Endothelial cell (in vitro differentiated cells): ENCODE data around the gene ALG14. TPM values are rescaled to one million over a fixed set of nuclear protein-coding genes. Genes with fewer than 3 reads are reported as not detected.
A peak's percentile ranks its signal among the peaks of the same experiment; 100 is the strongest.

Experiments
- DNase-seq: peaks from one replicate; pipeline ENCODE4 v3.0.0; 2021; ENCODE audit warnings: low spot score
- H3K27ac Mint-ChIP-seq: one replicate; pipeline ENCODE4 v1.8.0; 2021; ENCODE audit warnings: mixed read lengths, inconsistent platforms; ENCODE audit not compliant: unreplicated experiment
- H3K27me3 Mint-ChIP-seq: one replicate; pipeline ENCODE4 v1.8.0; 2021; ENCODE audit warnings: mild to moderate bottlenecking, moderate library complexity, mixed read lengths, inconsistent platforms; ENCODE audit not compliant: unreplicated experiment
- H3K36me3 Mint-ChIP-seq: one replicate; pipeline ENCODE4 v1.8.0; 2021; ENCODE audit warnings: mild to moderate bottlenecking, low read depth, mixed read lengths, inconsistent platforms; ENCODE audit not compliant: unreplicated experiment
- H3K4me1 Mint-ChIP-seq: one replicate; pipeline ENCODE4 v1.8.0; 2021; ENCODE audit warnings: mild to moderate bottlenecking, mixed read lengths, inconsistent platforms; ENCODE audit not compliant: unreplicated experiment
- H3K4me3 Mint-ChIP-seq: one replicate; pipeline ENCODE4 v1.8.0; 2021; ENCODE audit warnings: mild to moderate bottlenecking, mixed read lengths, inconsistent platforms; ENCODE audit not compliant: unreplicated experiment
- H3K9me3 Mint-ChIP-seq: one replicate; pipeline ENCODE4 v1.8.0; 2021; ENCODE audit warnings: mixed read lengths, inconsistent platforms; ENCODE audit not compliant: unreplicated experiment
- CTCF ChIP-seq: fragments of 200-600 bp; sonication (generic); IDR thresholded peaks from one replicate; pipeline ENCODE4 v1.5.0; 2021; ENCODE audit warnings: antibody characterized with exemption; ENCODE audit not compliant: unreplicated experiment
- total RNA-seq: library from RNA; stranded (reverse); fragmentation: NEBNext Ultra II Directional; extraction: Animal tissue kit (Norgen Biotek cat#: 25700); gene quantifications from one replicate; pipeline ENCODE4 v1.2.1, GENCODE V29; 2021; ENCODE audit not compliant: unreplicated experiment

ALG14 gene
- total RNA-seq, 1 donor from 2014 or later: 2.2 TPM

DNA sequence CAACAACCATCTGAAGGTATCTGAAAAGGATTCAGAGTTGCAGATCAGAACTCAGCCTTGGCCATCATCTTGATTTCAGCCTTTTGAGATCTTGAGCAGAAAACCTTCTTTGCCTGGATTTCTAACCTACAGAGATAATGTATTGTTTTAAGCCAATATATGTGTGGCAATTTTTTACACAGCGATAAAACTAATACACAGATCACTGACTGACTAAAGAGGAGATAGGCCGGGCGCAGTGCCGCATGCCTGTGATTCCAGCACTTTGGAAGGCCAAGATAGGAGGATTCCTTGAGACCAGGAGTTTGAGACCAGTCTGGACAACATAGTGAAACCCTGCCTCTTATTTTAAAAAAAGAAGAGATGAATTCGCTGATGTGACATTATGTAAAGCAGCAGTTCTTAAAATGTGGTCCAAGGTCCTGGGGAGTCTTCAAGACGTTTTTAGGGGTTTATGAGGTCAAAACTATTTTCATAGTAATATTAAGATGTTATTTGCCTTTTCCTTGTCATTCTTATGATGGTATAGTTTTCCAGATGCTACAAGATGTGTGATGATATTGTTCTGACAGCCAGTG lies 95.7 kb downstream of the ALG14 start:
- Mint-ChIP-seq H3K27me3 (peaks cover 1% of the 10 kb centered on the region), H3K36me3 (no peaks in the 10 kb centered on the region), H3K9me3 (no peaks in the 10 kb centered on the region), H3K4me3 (no peak overlapping the region), H3K27ac (no peak overlapping the region), H3K4me1 (peaks cover 26% of the 10 kb centered on the region)
- no peak for TF ChIP-seq CTCF
- no peak for DNase-seq

DNA sequence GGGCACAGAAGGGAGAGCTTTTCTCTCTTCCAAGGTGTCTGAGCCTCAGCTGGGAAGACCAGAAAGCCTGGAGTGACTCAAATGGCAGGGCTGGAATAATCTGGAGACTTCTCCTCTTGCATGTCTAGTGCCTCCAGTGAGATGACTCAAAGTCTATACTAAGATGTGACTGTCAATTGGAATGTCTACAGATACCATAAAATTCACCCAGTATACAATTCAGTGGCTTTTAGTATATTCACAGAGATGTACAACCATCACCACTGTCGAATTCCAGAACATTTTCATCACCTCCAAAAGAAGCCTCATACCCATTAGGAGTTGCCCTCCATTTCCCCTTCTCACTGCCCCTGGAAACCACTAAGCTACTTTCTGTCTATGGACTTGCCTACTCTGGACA lies 97.9 kb downstream of the ALG14 start:
- no peak for TF ChIP-seq CTCF
- peaks cover 22% of the 10 kb centered on the region for H3K4me1 Mint-ChIP-seq
- H3K9me3 Mint-ChIP-seq: no peaks in the 10 kb centered on the region
- no peaks in the 10 kb centered on the region for H3K27me3 Mint-ChIP-seq
- no peak overlapping the region for H3K4me3 Mint-ChIP-seq
- no peaks in the 10 kb centered on the region for H3K36me3 Mint-ChIP-seq
- DNase-seq: no peak
- H3K27ac Mint-ChIP-seq: no peak overlapping the region

- peaks cover 19% of the 10 kb centered on the region for H3K4me1 Mint-ChIP-seq
- no peaks in the 10 kb centered on the region for H3K9me3 Mint-ChIP-seq
- no peak for TF ChIP-seq CTCF
- H3K36me3 Mint-ChIP-seq: no peaks in the 10 kb centered on the region
- no peak for DNase-seq
- no peak overlapping the region for H3K27ac Mint-ChIP-seq
- H3K27me3 Mint-ChIP-seq: no peaks in the 10 kb centered on the region
- H3K4me3 Mint-ChIP-seq: no peak overlapping the region
Measured at GRCh38 chr1:94974241-94974640, 98.5 kb downstream of the ALG14 start.

DNA sequence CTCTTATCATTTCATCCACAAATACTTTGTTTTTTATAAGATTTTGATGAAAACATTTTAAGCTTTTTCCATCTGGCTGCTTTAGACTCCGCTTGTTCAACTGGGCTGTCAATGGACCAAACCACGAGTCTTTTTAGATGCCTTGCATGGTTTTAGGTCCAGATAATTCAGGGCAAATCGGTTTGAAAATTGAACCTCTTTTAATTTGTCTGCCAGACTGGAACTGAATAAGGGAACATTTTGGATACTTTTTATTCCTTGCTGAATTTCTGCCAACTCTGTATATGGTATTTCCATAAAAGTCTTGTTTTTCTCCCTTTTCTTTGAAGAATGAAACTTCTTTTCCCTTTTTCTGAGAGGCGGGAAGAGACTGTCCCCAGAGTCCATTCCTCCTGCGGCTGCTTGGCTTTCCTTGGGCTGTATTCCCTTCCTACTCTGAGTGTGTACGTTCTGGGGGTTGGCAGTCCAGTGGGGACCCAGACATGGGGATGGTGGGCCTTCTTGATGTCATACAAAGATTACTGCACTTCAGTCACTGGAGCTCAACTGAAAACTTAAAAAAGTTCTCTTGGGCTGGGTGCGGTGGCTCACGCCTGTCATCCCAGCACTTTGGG lies 99.3 kb downstream of the ALG14 start:
- Mint-ChIP-seq H3K27me3 (no peaks in the 10 kb centered on the region), H3K36me3 (no peaks in the 10 kb centered on the region), H3K27ac (no peak overlapping the region), H3K4me1 (peaks cover 26% of the 10 kb centered on the region), H3K9me3 (no peaks in the 10 kb centered on the region), H3K4me3 (no peak overlapping the region)
- TF ChIP-seq CTCF: no peak
- DNase-seq: no peak

- Mint-ChIP-seq H3K27ac (peak overlapping the region; percentile 20), H3K4me3 (no peak overlapping the region), H3K9me3 (no peaks in the 10 kb centered on the region), H3K36me3 (no peaks in the 10 kb centered on the region), H3K4me1 (peaks cover 38% of the 10 kb centered on the region), H3K27me3 (no peaks in the 10 kb centered on the region)
- no peak for DNase-seq
- TF ChIP-seq CTCF: no peak
Measured at GRCh38 chr1:94971491-94971924, 101.2 kb downstream of the ALG14 start.
